ENCODE data around the gene CTNNBL1.
"Not testable (repeated sequence)": the region's sequence is repeated elsewhere in the genome, so short reads cannot be mapped to it uniquely, and the experiment has no call there.

Gene CTNNBL1

GRCh38 chr20:37833221-37833896, 139.5 kb downstream of the CTNNBL1 start:
- DNase-seq, result no peak

- no peak for DNase-seq
Measured at GRCh38 chr20:37836926-37837325, 143.1 kb downstream of the CTNNBL1 start.

GRCh38 chr20:37837924-37838323, 144.1 kb downstream of the CTNNBL1 start:
- no peak for DNase-seq

DNA sequence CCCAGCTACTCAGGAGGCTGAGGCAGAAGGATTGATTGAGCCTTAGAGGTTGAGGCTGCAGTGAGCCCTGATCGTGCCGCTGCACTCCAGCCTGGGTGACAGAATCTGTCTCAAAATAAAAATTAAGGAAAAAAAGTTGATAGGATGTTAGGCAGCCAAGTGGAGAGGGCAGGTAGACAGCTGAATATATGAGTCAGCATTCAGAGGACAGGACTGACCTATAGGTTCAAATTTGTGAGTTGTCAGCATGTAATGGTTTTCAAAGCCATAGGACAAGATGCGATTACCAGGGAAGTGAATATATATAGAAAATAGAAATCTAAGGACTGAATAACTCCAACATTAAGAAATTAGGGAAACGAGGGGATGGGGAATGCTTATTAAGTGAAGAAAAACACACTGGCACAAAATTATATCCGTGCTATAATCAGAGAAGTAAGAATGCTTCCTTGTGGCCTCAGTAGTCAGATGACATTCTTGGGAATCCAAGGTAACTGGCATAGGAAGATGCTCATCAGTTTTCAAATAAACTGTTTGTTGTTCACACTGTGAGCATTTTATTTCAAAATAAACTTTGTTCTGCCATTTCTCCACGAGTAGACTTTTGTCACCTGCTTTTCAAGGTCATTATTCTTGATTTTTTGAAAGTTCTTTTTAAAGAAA, 145.1 kb downstream of the CTNNBL1 start:
- no peak for DNase-seq

GRCh38 chr20:37839432-37839827, 145.6 kb downstream of the CTNNBL1 start:
- no peak for DNase-seq

GRCh38 chr20:37839955-37840354, 146.1 kb downstream of the CTNNBL1 start:
- no peak for DNase-seq

DNA sequence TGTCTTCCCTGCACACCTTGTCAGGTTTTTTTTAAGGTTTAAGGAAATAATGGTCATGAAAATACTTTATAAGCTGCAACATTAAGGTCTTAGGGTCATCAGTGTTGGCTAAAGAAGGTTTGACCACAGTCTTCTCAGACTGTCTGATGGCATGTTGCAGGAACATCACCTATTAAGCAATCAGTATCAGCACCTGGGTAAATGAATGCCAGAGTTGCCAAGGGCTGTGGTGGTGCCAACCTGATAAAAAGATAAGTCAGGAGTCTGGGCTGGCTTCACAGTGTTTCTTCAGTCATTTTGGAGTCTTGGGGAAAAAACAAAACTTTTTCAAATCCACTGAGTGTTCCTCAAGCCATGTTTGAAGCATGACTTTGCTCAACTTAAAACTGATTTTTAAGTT, 147.6 kb downstream of the CTNNBL1 start:
- DNase-seq, result no peak

DNA sequence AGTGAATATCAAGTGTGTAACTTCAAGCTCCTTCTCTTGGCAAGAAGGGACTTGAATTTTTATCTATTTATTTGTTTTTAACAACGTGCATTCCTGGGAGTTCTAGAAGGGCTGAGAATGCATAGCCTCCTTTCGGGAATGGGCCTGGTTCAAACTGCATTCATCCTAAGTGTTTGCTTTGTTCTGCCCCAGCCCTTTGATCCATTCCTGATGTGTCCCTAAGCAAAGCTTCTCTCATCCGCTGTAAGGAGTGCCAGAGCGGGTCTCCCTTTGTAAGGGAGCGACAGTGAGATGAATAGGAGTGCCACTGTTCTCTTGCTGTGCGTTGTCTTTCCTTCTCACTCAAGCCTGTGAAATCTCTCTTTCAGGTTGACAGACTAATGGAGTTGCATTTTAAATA, 148.1 kb downstream of the CTNNBL1 start:
- DNase-seq, result no peak

GRCh38 chr20:37845241-37845681, 151.4 kb downstream of the CTNNBL1 start:
- no peak for DNase-seq

GRCh38 chr20:37845878-37846277, 152.0 kb downstream of the CTNNBL1 start:
- no peak for DNase-seq

DNA sequence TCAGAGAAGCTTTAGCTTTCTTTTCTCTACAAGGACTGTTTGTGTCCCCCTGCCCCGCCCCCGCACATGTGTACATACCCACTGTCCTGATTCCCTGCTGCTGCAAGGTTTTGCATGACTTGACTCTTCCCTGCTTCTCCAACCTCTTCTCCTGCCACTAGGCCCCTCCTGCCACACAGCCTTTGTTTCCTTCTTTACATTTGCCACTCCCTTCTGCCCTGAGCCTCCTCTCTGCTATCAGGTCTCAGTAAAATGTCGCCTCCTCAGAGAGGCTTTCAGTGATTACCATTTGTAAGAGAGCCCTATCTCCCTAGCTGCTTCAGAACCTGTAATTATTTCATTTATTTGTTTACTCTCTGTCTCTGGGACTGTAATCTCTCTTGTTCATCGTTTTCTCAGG, 152.7 kb downstream of the CTNNBL1 start:
- DNase-seq, result no peak

DNA sequence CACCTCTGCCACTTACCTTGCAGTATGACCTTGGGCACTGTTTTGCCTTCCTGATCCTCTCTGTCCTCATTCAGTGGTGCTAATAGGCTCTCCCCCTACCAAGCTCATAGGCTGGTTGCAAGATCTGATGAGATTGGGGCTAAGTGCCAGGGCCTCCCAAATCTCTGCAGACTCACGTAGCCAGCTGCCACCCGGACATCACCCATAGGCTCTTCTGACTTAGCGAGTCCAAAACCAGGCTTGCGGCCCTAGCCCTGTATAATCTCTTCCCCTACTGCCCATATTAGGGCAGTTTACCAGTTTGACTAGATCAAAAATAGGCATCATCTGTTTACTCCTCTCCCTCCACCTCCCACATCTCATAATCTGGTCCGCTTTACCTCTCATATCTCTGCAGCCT, 154.9 kb downstream of the CTNNBL1 start:
- DNase-seq, result no peak

GRCh38 chr20:37849156-37849555, 155.3 kb downstream of the CTNNBL1 start:
- no peak for DNase-seq

DNA sequence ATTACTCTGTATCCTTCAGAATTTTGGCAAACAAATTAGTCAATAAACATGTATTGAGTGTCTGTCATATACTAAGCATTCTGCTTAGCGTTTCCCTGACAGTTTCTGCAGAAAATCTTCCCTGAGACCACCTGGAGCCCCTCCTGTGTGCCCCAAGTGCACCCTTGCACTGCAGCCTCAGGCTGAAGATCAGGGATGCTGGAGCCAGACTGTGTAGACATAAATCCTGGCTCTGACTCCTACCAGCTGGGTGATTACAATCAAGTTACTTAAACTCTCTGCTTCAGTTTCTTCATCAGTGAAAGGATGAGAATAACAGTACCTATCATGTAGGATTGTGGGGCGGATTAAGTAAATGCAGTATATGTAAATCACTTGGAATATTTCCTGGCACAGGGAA, 155.7 kb downstream of the CTNNBL1 start:
- DNase-seq, result no peak

DNA sequence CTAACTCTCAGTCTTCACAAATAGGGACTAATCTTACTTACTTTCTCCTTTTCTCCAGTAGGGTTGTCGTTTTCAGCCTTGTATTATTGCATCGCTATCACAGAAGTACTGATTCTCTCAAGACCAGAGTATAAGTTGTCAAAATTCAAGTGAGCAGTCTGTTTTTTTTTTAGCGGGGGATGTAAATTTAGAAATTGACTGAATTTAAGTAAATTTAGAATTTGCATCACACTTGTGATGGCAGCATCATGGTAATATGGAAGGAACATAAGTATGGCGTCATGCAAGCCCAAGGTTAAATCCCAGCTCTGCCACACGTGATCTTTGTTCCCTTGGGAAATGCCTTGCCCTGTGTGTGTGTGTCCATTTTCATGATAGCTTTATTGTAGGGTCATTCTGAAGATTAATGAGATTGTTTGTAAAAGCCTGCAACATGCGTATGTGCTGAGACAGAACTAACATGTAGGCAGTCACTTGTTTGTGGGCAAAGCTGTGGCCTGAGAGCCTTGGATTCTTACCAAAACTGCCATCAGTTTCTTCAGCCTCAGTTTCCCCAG, 156.3 kb downstream of the CTNNBL1 start:
- DNase-seq, result no peak

DNA sequence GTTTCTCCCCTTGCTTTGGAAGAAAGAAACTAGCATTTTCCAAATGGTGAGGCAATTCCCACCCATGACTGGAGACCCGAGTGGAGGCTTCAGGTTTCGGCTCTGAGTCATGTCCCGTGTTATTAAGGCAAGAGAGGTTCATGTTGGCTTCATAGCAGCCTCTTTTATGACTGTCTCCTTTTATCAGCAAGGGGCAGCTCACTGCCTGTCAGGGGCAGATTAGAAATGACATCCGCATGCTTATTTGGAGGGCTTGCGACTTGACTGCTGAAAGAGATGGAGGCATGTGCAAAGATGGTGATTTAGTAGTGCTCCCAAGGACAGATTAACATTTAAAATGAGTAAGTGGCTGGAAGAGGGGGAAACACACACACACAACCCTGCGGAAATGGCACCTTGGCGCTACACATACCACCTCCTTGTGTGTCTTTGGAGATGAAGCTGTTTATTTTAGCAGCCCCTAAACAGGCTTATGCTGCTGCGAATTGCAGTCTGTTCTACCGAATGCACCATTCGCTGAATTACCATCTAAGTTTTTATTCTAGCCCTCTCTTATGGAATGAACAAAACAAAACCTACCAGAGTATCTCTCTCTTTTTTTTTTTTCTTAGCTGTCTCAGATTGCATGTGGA, 157.0 kb downstream of the CTNNBL1 start:
- DNase-seq, result no peak

DNA sequence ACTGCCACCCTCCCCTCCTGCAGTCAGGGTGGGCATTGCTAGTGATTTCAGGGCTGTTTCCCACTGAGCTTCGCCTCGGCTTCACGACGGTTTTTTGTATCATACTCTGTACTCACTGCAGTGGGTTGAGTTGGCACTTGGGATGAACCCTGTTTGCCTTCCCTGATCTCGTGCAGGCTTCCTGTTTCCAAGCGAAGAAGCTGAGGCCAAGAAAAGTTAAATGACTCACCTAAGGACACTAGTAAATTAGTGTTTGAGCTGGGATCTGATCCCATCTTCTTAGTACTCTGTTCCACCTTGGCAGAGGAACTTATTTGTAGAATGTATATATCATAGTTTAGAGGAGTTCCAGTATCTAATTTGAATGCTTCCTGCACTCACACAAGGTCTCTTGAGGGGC, 158.8 kb downstream of the CTNNBL1 start:
- DNase-seq, result no peak

- DNase-seq, result no peak
Measured at GRCh38 chr20:37853823-37854375, 160.1 kb downstream of the CTNNBL1 start.

DNA sequence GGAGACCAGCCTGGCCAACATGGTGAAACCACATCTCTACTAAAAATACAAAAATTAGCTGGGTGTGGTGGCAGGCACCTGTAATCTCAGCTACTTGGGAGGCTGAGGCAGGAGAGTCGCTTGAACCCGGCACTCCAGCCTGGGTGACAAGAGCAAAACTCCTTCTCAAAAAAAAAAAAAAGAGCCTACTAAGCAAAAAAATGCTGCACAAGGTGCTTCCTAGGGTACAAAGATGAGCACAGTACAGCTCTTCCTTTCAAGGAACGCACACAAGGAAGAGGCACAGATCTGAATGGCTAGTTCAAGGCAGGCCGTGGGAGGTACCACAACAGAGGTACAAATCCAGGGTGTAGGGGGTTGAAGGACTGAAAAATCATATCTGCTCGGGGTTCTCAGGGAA, 162.2 kb downstream of the CTNNBL1 start:
- DNase-seq, result not testable (repeated sequence)

DNA sequence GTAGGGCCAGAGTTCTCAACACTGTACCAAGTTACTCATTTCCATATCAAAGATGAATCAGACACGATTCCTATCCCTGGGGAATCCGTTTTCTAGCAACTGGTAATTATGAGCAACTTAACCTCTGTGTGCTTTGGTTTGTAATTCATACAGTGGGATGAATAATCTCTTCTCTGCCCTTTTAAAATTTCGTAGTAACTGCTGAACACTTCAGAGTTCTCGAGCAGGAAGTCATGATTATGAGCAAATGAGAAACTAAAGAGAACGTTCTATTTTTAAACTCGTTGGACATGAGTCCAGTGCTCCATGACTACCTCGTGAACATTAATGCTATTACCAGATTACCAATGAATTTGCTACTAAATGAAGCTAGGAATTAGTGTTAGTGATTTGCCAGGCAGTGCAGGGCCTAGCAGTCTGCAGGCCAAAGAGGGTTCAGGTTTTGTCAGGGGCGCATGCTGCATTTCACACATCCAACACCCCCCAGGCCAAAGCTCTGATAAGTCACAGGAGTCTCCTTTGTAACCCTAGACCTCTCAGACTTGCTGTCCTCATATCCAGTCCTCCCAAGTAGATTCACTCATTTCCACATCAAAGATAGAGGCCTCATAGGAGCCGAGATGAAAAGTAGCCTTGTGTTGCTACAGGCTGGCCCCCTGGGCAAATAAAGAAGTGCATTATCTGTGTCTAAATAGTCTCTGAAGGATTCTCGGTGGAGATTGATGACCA, 163.3 kb downstream of the CTNNBL1 start:
- no peak for DNase-seq

- no peak for DNase-seq
Measured at GRCh38 chr20:37859406-37860171, 165.8 kb downstream of the CTNNBL1 start.

DNA sequence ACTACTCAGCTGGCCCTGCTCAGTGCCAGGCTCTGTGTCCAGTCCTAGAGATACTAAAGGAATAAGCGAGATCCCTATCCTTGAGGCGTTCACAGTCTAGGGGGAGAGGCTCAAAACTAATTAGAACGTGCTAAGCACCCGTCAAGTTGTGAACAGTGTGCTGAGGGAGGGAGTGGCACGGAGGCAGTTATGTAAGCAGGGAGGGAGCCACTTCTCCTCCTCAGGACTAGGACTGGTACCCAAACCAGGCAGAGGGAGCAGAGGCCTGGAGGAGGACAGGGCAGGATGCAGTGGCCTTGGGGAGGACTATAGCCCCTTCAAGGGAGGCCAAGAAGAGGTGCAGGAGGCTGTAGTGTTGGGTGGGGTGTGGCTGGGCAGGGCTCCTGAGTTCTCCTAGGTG, 169.5 kb downstream of the CTNNBL1 start:
- no peak for DNase-seq

All from CD4-positive, alpha-beta T cell treated with Interferon gamma for 1 hour (primary cell).